GM06990 (cell line): Measurements from ENCODE around the gene SLFN5.
"Not testable (repeated sequence)": the region's sequence is repeated elsewhere in the genome, so short reads cannot be mapped to it uniquely, and the experiment has no call there.

Experiments used
- DNase-seq: peaks from one replicate; pipeline ENCODE4 v3.0.0-alpha.2; 2011; ENCODE audit not compliant: insufficient read length; ENCODE audit errors: extremely low read depth
- H3K27me3 ChIP-seq: replicated peaks from 2 replicates; pipeline ENCODE4 v1.6.0; 2011; ENCODE audit warnings: low read length; ENCODE audit not compliant: control insufficient read depth, insufficient read depth
- H3K36me3 ChIP-seq: 2 replicates; pipeline ENCODE4 v1.5.1; 2011; ENCODE audit warnings: low read length; ENCODE audit not compliant: control insufficient read depth, insufficient read depth
- H3K4me3 ChIP-seq: replicated peaks from 2 replicates; pipeline ENCODE4 v1.5.1; 2011; ENCODE audit warnings: low read depth, mild to moderate bottlenecking, control low read depth, low read length
- CTCF ChIP-seq: IDR thresholded peaks from 2 replicates; pipeline ENCODE4 v1.5.1; 2011; ENCODE audit warnings: low read length, control low read depth, mild to moderate bottlenecking, inconsistent platforms; ENCODE audit not compliant: insufficient read depth, poor library complexity, severe bottlenecking

SLFN5 gene

GRCh38 chr17:35255316-35255715 lies 12.4 kb downstream of the SLFN5 start:
- no peak overlapping the region for H3K4me3 ChIP-seq
- no peak for DNase-seq
- no peak for TF ChIP-seq CTCF
- H3K27me3 ChIP-seq, result no peaks in the 10 kb centered on the region
- H3K36me3 ChIP-seq, result no peaks in the 10 kb centered on the region; the same call in 1 of the 2 replicates

- H3K36me3 ChIP-seq, result no peaks in the 10 kb centered on the region; the same call in 1 of the 2 replicates
- no peak for TF ChIP-seq CTCF
- no peaks in the 10 kb centered on the region for H3K27me3 ChIP-seq
- no peak overlapping the region for H3K4me3 ChIP-seq
- DNase-seq, result no peak
Measured at GRCh38 chr17:35256629-35257028, 13.8 kb downstream of the SLFN5 start.

GRCh38 chr17:35257208-35257659 lies 14.4 kb downstream of the SLFN5 start:
- H3K36me3 ChIP-seq, result no peaks in the 10 kb centered on the region; the same call in 1 of the 2 replicates
- H3K27me3 ChIP-seq, result no peaks in the 10 kb centered on the region
- no peak for TF ChIP-seq CTCF
- DNase-seq, result no peak
- H3K4me3 ChIP-seq, result no peak overlapping the region

GRCh38 chr17:35259001-35259400 lies 16.1 kb downstream of the SLFN5 start:
- no peak for DNase-seq
- no peaks in the 10 kb centered on the region for H3K27me3 ChIP-seq
- H3K4me3 ChIP-seq, result no peak overlapping the region
- H3K36me3 ChIP-seq, result peaks cover 2% of the 10 kb centered on the region
- no peak for TF ChIP-seq CTCF

GRCh38 chr17:35265071-35265470 lies 22.2 kb downstream of the SLFN5 start:
- Histone ChIP-seq H3K4me3 (no peak overlapping the region), H3K36me3 (peaks cover 5% of the 10 kb centered on the region), H3K27me3 (no peaks in the 10 kb centered on the region)
- TF ChIP-seq CTCF, result no peak
- DNase-seq, result no peak

- no peak for TF ChIP-seq CTCF
- DNase-seq, result no peak
- Histone ChIP-seq H3K27me3 (no peaks in the 10 kb centered on the region), H3K4me3 (no peak overlapping the region), H3K36me3 (peaks cover 5% of the 10 kb centered on the region)
Measured at GRCh38 chr17:35265566-35266141, 22.8 kb downstream of the SLFN5 start.

GRCh38 chr17:35274167-35275066 lies 31.5 kb downstream of the SLFN5 start:
- H3K4me3 ChIP-seq, DNase-seq, H3K36me3 ChIP-seq, H3K27me3 ChIP-seq: not testable (repeated sequence)
